ENCODE data around the gene RAP1GAP2. TPM values are rescaled to one million over a fixed set of nuclear protein-coding genes. Genes with fewer than 3 reads are reported as not detected.

RAP1GAP2 gene
- total RNA-seq, 1 donor from 2014 or later = 10.6 TPM

- Mint-ChIP-seq H3K4me1 (ENCODE audit: unreplicated experiment) (no peaks in the 10 kb centered on the region), H3K27ac (ENCODE audit: unreplicated experiment) (no peak overlapping the region), H3K4me3 (ENCODE audit: unreplicated experiment) (no peak overlapping the region), H3K27me3 (ENCODE audit: unreplicated experiment) (peaks cover 8% of the 10 kb centered on the region), H3K9me3 (ENCODE audit: unreplicated experiment) (no peaks in the 10 kb centered on the region), H3K36me3 (ENCODE audit: low read depth, unreplicated experiment) (peaks cover 5% of the 10 kb centered on the region)
- DNase-seq (ENCODE audit: low spot score) = no peak
- TF ChIP-seq CTCF (IDR thresholded peaks at IDR 0.05; ENCODE audit: unreplicated experiment) = no peak
Observed at GRCh38 chr17:2899906-2900305, 103.7 kb downstream of the RAP1GAP2 start.

- H3K4me1 Mint-ChIP-seq (ENCODE audit: unreplicated experiment) = no peaks in the 10 kb centered on the region
- no peak for DNase-seq (ENCODE audit: low spot score)
- no peak overlapping the region for H3K4me3 Mint-ChIP-seq (ENCODE audit: unreplicated experiment)
Observed at GRCh38 chr17:2900842-2901241, 104.6 kb downstream of the RAP1GAP2 start.

GRCh38 chr17:2901582-2901981, 105.3 kb downstream of the RAP1GAP2 start:
- no peak for TF ChIP-seq CTCF (IDR thresholded peaks at IDR 0.05; ENCODE audit: unreplicated experiment)
- Mint-ChIP-seq H3K4me1 (ENCODE audit: unreplicated experiment) (no peaks in the 10 kb centered on the region), H3K27ac (ENCODE audit: unreplicated experiment) (no peak overlapping the region), H3K27me3 (ENCODE audit: unreplicated experiment) (peaks cover 8% of the 10 kb centered on the region), H3K9me3 (ENCODE audit: unreplicated experiment) (no peaks in the 10 kb centered on the region), H3K36me3 (ENCODE audit: low read depth, unreplicated experiment) (no peaks in the 10 kb centered on the region), H3K4me3 (ENCODE audit: unreplicated experiment) (no peak overlapping the region)
- no peak for DNase-seq (ENCODE audit: low spot score)

More at GRCh38 chr17:2900842-2901241, 104.6 kb downstream of the RAP1GAP2 start:
- H3K9me3 Mint-ChIP-seq (ENCODE audit: unreplicated experiment) = no peaks in the 10 kb centered on the region
- TF ChIP-seq CTCF (IDR thresholded peaks at IDR 0.05; ENCODE audit: unreplicated experiment) = no peak
- H3K36me3 Mint-ChIP-seq (ENCODE audit: low read depth, unreplicated experiment) = peaks cover 4% of the 10 kb centered on the region
- H3K27me3 Mint-ChIP-seq (ENCODE audit: unreplicated experiment) = peaks cover 8% of the 10 kb centered on the region
- no peak overlapping the region for H3K27ac Mint-ChIP-seq (ENCODE audit: unreplicated experiment)

GRCh38 chr17:2902546-2902945, 106.3 kb downstream of the RAP1GAP2 start:
- Mint-ChIP-seq H3K36me3 (ENCODE audit: low read depth, unreplicated experiment) (no peaks in the 10 kb centered on the region), H3K4me1 (ENCODE audit: unreplicated experiment) (no peaks in the 10 kb centered on the region), H3K9me3 (ENCODE audit: unreplicated experiment) (no peaks in the 10 kb centered on the region), H3K27me3 (ENCODE audit: unreplicated experiment) (peaks cover 8% of the 10 kb centered on the region), H3K27ac (ENCODE audit: unreplicated experiment) (no peak overlapping the region), H3K4me3 (ENCODE audit: unreplicated experiment) (no peak overlapping the region)
- DNase-seq (ENCODE audit: low spot score) = no peak
- TF ChIP-seq CTCF (IDR thresholded peaks at IDR 0.05; ENCODE audit: unreplicated experiment) = no peak

GRCh38 chr17:2903193-2903974, 107.1 kb downstream of the RAP1GAP2 start:
- Mint-ChIP-seq H3K9me3 (ENCODE audit: unreplicated experiment) (no peaks in the 10 kb centered on the region), H3K27me3 (ENCODE audit: unreplicated experiment) (peaks cover 9% of the 10 kb centered on the region), H3K27ac (ENCODE audit: unreplicated experiment) (no peak overlapping the region), H3K4me3 (ENCODE audit: unreplicated experiment) (no peak overlapping the region), H3K4me1 (ENCODE audit: unreplicated experiment) (no peaks in the 10 kb centered on the region), H3K36me3 (ENCODE audit: low read depth, unreplicated experiment) (no peaks in the 10 kb centered on the region)
- no peak for DNase-seq (ENCODE audit: low spot score)
- TF ChIP-seq CTCF (IDR thresholded peaks at IDR 0.05; ENCODE audit: unreplicated experiment) = no peak
